Fibroblast of mammary gland (primary cell): ENCODE data around the gene STUM.

Source experiments
- DNase-seq: peaks from one replicate; pipeline ENCODE4 v3.0.0-alpha.2; 2010; ENCODE audit warnings: low read depth
- H3K4me3 ChIP-seq: 2 replicates; pipeline ENCODE4 v1.5.1; 2011; ENCODE audit warnings: low read depth, mild to moderate bottlenecking, low read length, moderate library complexity; ENCODE audit not compliant: control insufficient read depth
- TF ChIP-seq, protein P1 (sequence below): conservative IDR thresholded peaks from 2 replicates; pipeline ENCODE4 v1.5.1; 2011; ENCODE audit warnings: low read depth, low read length, inconsistent platforms; ENCODE audit not compliant: control insufficient read depth, insufficient read depth

Gene STUM

DNA sequence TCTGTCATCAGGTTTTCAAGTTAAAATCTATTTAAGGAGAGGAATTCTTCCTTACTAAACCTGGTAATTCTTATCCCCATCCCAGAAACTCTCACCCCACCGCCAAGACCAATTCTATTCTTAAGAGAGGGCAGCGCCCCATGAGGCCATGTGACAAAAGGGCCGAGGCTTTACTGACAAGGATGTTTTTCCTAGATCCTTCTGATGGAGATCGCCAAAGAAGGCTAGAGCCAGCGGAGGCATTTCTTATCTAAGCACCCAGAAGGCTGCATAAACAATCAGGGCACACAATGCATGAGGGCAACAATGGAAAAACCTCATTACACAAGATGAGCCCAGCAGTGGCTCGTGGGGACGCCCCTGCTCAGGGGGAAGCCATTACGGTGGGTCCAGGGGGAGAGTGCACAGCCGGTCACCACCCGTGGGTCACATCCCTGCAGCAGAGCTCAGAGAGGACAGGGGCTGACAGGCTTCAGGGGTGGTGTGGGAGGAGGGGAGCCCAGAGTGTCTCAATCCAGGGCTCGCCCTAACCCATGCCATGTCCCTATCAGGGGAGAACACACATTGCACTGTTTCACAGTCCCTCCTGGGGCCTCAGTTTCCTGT lies 101.8 kb downstream of the STUM start:
- DNase-seq, result no peak
- no peak overlapping the region for H3K4me3 ChIP-seq
- TF ChIP-seq, protein P1, sequence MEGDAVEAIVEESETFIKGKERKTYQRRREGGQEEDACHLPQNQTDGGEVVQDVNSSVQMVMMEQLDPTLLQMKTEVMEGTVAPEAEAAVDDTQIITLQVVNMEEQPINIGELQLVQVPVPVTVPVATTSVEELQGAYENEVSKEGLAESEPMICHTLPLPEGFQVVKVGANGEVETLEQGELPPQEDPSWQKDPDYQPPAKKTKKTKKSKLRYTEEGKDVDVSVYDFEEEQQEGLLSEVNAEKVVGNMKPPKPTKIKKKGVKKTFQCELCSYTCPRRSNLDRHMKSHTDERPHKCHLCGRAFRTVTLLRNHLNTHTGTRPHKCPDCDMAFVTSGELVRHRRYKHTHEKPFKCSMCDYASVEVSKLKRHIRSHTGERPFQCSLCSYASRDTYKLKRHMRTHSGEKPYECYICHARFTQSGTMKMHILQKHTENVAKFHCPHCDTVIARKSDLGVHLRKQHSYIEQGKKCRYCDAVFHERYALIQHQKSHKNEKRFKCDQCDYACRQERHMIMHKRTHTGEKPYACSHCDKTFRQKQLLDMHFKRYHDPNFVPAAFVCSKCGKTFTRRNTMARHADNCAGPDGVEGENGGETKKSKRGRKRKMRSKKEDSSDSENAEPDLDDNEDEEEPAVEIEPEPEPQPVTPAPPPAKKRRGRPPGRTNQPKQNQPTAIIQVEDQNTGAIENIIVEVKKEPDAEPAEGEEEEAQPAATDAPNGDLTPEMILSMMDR, result no peak

DNA sequence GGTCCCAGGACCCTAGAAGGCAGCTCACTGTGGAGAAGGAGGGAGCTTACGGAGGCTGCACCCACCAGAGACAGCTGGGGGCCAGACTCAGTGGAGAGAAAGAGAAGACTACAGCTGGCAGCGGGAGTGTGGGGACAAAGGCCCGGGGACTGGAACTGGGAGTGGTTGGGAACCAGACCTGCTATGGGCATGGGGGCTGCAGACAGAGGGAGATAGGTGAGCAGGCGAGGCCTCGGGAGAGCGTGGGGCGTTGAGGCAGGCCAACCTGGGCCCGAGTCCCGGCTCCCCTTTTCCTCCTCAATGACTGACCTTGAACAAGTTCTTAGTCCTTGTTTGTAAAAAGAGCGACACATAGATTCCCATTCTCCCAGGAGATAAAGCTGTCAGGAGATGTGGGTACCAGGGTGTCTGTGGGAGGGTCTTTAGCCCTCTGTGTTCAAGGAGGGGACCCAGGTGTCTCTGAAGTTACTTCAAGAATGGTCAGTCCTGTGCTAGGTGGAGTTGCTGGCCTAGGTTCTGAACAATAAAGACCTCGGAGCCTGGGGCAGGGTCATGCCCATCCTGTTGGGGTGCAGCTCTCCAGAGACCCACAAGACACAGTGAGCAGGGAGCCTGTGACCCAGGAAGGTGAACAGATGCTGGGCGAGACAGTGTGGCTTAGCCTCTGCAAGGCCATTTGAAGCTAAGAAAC lies 102.6 kb downstream of the STUM start:
- no peak for DNase-seq
- TF ChIP-seq, protein P1, result no peak

DNA sequence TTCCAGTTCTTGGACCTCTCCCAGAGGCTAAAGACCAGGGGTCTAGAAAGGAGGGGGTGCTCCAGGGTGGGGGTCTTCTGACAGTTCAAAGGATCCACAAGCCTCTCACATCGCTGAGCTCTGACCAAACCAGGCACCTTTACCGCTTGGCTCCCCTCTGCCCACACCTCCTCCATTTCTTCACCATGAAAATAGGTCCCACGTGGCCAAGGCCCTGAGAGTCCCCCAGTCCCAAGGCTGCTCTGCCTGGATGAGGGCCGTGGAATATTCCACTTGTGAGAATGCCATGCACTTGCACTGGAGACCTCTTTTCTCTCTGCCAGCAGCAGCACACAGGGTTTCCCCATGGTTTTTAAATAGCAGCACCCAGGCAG lies 103.2 kb downstream of the STUM start:
- H3K4me3 ChIP-seq, result no peak overlapping the region
- DNase-seq, result no peak
- TF ChIP-seq, protein P1, result no peak

More for the DNA sequence above, 102.6 kb downstream of the STUM start:
- H3K4me3 ChIP-seq, result no peak overlapping the region

DNA sequence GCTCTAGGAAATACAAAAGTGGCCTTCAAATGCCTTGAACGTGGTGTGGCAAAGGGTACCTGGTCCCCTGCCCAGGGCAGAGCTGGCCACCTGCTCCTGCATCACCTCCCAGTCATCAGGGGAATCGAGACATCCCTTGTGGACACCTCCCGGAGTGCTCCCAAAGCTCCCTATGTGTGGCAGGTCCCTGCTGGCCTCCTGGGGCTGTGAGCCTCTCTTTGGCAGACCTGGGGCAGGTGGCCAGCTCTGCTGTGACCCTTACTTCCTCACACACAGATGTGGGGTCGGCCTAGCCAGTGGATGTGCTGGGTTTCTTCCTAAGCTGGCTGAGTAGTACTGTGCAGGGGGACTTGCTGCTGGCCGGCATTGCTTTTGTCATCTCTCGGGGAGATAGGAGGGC lies 104.0 kb downstream of the STUM start:
- no peak overlapping the region for H3K4me3 ChIP-seq
- TF ChIP-seq, protein P1, result no peak
- DNase-seq, result no peak

DNA sequence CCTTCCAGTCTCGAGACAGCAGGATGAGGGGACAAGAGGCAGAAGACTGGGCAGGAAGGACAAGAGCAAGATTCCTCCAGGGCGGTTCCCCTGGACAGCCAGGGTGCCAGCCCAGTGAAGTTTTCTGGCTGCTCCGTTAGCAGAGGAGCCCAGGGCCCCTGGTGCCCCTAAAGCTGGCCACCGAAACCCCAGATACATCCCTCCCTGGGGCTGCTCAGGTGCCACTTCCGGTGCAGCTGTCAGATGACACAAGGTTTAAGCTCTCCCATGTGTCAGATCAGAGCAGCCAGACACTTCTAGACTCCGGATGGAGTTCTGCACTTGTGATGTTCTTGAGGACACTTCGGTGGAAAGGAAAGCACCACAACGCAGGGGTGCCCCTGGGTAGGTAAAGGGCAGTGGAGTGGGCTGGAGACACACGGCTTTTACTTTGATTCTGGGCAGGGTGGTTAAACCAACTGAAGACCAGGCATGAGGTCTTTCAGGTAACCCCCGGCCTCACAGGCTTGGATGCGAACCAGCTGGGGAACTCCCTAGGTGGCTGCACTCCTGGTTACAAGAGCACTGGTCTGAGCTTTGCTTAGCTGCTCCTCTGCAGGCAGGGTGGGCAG lies 104.9 kb downstream of the STUM start:
- TF ChIP-seq, protein P1, result no peak
- DNase-seq, result no peak
- no peak overlapping the region for H3K4me3 ChIP-seq

DNA sequence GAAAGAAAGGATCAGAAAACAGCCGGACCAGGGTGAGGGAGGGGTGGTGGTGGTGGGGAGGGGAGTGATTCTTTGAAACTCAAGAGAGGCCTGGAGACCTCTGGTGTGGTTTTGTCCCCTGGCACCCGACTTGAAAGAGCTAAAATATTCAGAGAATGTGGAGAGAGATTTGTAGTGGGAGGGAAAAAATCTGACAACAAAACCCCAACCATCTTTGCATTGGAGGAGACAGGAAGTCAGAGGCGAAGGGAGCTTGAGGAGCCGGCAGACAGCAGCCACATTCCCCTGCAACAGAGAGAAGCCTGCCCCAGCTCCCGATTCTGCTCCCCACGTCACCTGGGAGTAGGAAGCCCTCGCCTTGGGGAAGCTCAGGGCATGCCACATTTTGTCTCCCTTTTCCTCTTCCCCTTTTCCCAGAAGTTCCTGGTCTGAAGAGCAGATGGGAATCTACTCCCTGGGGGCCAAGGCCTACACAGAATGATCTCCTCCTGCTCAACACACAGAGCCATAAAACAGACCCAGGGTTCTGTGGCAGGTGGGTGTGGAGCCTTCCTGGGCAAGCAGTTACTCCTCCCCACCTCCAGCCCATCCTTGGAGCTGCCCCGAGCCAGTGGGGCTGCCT lies 105.6 kb downstream of the STUM start:
- H3K4me3 ChIP-seq, result no peak overlapping the region
- TF ChIP-seq, protein P1, result no peak
- DNase-seq, result peak; percentile 35
